HG03469 (cell line): Measurements from ENCODE around the gene QSOX1.

ENCODE experiments used
- ATAC-seq: cut with Tn5 transposase; IDR thresholded peaks from one replicate; pipeline ENCODE4 v1.9.1; 2021; ENCODE audit warnings: mild to moderate bottlenecking, moderate library complexity, moderate number of reproducible peaks; ENCODE audit not compliant: unreplicated experiment

QSOX1 gene

DNA sequence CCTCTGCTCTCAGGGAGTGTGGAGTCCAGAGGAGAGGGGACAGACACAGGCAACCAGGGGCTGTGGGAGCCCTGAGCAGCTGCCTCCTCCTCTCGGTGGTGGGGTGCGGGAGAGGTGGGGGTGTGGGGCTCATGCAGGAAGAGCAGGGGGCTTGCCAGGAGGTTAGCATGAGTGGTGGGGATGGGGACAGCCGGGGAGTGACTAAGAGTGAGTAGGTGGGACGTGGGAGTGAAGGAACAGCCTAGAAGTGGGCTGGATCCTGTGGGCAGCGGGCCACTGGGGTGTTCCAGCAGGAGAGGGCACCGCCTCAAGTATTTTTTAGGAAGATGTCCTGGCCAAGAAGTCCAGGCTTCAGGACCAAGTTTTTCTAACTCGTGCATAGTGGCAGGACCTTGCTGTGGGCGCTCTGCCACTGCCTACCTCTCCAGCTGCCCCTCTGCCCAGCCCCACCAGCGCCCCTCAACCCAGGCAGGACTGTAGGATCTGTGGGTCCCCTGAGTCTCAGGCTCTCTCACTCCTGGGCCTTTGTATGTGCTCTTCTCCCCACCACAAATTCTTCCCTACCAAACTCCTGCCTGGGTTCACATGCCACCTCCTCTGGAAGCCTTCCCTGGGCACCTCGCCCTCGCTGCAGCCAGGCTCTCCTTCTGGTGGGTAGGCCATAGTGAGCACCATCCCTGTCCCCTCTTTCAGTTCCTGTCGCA is 56.6 kb downstream of the QSOX1 start:
- ATAC-seq = no peak

DNA sequence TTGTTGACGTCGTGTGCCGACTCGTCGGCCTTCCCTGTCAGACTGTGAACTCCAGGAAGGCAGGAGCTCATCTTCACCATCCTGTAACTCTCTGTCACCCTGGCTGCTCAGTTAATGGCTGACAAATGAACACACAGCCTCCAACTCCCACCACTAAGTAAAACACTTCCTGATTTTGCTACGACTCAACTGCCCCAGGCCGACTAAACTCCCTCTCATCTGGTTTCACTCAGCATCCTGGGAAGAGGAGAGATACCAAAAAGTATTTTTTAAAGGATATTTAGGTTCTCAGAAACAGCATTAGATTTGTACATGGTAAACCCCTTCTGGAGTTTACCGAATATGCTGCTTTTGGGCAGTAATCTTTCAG is 57.2 kb downstream of the QSOX1 start:
- no peak for ATAC-seq

DNA sequence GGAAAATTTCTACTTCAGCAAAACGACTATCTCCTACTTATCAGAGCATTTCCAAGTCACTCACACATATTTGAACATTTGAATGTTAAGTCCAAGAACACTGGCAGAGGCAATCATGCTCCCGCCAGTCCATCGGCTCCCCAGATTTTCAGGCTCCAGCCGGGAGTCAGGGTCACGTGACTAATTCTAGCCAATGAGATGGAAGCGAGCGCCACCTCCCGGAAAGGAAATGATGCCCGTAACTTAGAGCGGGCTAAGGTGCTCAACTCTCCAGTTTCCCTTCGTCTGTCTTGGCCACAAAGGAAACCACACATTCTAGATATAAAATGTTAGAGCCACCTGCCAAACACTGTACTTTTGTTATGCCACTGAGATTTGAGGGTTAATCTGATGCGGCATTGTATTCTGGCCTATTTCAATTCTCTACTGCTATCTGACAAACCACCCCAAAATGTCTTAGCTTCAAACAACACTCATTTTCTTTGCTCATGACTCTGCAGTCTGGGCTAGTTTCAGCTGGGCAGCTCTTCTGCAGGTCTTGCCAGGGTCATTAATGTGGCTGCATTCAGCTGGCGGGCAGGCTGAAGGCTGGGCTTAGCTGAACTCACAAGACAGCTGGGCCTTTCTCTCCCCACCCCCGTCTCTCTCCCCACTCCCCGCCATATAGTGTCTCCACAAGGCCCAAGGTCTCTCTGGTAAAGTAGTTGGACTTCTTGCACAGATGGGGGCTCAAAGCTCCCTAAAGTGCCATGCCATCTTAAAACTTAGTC is 58.9 kb downstream of the QSOX1 start:
- no peak for ATAC-seq

DNA sequence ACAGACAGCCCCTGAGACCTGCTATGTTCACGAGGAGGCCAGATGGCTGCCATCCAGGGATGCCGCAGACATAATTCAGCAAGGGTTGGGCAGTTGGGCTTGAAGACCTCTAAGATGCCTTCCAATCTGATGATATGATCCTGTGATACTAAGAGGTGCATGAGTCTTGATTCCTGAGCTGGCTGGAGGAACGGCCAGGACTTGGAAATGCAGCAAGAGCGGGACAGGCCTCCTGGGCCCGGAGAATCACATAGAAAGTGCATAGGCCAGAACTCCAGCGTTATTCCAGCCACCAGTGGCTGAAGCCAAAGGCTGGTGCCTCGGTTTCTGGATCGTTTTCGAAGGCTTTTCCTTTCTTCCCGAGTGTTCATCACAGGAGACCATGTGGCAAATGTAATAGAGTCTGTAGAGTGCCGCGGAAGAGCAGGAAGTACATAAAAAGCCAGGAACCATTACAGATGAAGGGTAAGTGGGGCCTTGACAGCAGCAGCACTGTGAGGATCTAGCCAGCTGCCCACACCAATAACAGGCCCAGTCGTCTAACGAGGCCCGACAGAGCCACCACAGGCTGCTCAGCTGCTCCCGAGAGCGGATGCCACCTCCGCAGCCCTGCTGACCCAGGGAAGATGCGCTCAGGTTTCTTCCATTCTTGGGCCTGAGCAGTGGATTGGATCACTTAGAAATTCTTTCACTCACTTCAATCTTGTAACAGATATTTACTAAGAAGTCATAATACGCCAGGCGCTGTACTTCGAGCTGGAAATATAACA is 61.4 kb downstream of the QSOX1 start:
- ATAC-seq = no peak

DNA sequence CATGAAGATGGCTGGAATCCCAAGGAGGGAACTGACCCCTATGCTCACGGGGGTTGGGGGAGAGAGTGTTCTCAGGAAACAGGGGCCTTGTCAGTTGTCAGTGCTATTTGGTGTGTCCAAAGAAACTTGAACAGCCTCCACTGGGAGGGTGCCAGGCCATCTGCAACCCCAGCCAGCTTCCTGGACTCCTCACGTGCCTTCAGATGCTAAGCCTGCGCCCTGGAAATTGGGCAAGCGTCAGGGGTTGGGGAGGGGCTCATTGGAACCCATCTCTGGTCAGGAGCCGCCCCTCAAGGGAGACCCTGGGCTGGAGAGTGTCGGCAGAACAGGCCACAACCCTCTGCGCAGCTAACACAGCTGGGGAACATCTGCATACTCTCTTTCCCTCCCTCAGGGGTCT is 62.3 kb downstream of the QSOX1 start:
- no peak for ATAC-seq

DNA sequence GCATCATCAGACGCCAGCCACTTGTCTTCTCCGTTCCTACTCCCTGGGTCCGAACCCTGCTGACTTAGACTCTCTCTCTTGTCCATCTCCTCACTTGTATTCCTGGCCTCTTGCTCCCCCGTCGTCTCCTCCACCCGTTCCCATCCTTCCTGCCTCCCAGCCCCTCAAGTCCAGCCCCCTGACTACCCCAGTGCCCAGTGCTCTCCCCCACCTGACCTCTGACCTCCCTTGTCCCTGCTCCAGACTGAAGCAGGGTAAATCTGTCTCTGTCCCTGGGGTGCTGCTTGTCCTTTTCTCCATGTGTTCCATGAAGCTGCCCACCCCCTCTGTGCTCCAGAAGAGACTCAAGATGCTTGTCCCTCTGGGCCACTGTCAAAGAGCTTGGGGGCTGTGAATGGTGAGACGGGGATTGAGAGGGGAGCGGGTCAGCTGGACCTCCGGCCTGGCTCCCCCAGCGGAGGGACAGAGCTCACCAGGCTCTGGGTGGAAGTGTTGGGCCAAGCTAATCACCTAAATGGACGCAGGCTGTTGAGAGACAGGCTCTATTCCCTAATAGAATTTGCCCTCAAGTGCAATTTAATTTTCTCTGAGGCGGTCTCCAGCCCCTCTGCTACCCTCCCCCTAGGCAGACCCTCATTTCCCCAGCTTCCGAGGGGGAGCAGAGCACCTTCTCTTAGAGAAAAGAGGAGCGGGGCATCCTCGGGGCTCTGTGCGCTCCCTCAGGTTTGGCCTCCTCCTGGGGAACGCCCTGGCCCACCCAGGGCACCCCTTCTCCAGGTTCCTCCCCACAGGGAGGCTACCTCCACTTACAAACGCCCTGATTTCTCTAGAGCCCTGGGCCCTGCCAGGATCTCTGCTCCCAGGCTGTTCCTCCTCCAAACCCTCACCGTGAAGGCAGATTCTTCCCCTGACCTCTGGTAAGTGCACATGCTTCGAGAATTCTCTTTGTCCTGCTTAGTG is 64.4 kb downstream of the QSOX1 start:
- no peak for ATAC-seq

DNA sequence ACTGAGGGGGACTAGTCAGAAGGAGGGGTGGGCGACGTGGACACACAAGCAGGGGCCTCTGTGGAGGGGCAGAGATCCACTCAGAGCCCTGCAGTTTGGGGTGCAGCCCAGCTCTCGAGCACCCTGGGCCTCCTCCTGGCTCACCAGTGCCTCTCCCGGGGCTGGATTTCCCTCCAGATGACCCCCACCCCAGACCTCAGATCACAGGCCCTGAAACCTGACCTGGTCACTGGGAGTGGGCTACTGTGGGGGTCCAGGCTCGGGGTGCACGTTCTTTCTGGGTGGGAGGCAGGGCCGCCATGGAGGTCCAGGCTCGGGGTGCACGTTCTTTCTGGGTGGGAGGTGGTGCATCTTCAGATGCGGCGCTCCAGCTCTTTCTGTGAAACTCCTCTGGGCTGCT is 65.1 kb downstream of the QSOX1 start:
- ATAC-seq = no peak

DNA sequence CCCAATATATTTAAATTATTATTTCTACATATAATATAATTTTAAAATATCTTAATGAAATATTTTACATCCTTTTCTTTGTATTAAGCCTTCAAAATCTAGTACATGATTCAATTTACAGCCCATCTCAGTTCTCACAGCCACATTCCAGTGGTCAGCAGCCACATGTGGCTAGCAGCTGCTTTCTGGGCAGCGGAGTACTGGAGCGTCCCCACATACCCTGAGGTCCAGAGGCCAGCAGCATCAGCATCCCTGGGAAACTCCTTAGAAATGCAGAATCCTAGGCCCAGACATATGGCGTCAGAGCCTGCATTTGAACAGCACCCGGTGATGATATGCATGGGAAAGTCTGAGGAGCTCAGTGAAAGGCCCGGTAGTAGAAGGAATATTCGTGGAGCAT is 66.8 kb downstream of the QSOX1 start:
- no peak for ATAC-seq

DNA sequence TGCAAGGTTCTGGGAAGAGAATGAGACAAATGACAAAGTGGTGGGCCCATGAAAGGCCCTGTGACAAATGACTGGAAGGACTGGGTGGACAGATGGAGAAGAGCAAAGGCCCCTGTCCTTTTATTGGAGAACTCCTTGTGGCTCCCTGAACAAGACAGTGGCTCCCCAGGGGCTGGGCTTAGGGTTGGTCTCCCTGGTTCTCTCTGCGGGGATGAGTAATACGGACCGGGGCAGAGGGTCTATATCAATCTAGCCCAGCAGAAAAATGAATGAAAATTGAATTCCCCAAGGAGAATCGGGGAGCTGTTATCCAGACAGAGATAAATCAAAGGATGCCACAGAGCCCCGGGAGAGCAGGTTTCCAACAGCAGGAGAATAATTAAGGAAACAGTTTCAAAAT is 70.2 kb downstream of the QSOX1 start:
- ATAC-seq = no peak

DNA sequence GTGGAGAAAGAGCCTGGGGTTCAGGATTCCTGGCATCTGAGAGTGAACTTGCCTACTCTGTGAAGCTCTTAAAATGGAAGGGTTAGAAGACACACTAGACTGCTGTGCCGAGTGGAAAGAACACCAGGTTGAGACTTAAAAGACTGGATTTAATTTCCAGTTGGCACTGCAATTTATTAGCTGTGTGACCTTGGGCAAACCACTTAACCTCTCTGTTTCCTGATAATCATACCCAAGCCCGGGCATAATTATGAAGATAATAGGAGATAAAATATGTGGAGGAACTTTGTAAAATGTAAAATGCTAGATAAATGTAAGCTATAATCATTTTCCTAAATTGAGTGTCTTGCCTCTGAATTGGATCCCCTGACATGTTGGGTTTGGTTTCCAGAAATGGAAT is 70.7 kb downstream of the QSOX1 start:
- ATAC-seq = no peak

DNA sequence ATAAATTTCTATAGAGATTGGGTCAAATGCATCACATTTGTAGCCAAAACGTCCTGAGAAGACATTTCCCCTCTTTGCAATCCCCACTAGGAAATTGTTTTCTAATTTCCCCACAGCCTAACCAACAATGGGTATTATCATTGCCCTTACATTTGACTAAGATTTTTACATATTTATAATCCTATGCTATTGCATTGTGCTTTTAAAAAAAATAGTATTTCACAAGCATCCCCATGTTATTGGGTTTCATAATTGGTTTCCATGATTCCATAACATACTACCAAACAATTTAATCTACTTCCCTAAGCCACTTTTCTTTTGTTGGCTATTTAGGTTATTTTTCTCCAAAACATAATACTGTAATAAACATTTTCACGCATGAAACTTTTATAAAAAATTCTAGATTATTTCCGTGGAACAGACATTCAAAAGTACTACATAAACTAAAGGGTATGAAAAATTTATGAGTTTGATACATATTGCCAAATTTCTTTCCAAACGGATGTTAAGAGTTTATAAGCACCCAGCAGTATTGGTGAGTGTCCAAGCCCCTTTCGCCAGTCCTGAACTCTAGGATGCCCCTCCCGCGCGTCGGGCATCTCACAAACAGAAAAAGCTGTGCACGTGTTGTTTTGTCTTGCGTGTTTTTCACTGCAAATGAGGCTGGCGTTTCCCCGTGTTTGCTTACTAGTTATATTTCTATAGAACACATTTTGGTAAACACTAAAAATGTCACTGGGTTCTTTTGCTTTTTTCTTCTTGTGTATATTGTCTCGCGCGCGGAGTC is 73.4 kb downstream of the QSOX1 start:
- no peak for ATAC-seq

DNA sequence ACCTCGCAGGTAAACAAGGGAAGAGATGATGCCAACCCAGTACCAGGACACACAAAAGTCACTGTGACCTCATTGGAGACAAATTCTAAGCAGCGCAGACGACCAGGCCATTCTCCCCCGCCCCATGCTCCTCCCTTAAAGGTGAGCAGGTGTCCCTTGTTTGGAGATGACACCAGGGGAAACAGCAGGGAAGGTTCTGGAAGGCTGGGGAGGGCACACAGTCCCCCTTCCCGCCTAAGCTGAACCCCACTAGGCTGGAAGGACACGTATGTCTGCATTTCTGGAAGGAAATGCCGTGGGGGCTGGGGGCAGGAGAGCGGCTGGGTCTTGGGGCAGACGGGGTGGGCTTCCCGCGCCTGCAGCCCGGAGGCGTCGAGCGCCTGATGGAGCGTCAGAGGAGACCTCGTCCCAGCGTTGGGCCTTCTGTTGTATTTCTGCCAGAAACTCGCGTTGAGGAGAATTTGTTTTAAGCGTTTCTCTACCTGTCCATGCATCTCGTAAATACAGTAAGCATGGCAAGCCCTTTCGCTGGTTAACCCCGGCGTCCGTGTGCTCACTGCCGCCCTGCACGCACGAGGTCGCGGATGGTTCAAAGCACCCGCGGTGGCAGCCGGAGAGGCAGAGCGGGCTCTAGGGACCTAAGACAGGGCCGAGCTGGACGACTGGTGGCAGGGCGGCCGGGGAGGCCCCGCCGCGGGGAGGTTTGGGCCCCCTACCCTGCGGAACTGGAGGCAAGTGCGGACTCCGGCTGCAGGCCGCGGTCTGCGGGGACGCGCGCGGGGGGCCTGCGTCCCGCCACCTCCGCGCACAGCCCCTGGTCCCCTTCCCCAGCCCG is 74.2 kb downstream of the QSOX1 start:
- no peak for ATAC-seq

DNA sequence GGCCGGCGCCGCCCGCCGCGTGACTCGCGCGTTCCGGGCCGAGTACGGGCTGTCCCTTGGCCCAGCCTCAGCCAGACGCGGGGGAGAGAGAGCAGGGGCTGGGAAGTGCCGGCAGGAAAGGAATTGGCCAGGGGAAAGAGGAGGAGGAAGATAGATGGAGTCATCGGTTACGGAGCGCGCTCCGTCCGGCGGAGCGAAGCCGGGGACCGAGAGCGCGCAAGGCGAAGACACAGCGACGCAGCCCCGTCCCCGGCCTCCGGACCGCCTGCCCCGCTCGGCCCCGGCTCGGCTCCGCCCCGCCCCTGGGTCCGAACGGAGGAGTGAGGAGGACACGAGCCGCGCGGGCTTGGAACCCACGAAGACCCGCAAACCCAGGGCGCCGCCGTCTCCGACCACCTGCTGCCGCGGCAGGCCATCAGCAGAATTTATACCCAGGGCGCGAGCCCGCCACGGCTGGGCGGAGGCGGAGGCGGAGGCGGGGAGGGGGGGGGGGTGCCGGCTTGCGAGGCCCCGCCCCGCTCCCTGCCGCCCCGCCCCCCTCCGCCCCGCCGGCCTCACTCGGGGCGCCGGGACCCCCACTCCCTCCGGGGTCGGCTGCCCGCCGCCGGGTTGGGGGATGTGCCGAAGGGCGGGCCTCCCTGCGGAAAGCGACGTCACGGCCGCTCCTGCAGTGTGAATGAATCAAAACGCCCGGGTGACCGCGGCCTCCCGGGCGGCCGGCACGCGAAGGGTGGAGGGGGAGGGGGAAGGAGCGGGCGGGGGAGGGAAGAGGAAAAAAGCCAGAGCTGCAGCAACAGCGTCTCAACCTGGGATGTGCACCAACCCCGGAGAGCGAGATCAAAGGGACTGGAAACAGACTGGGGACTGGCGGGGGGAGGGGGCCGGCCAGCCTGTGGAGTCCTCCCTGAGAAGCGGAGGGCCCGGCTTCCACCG is 75.1 kb downstream of the QSOX1 start, which contains the start of gene LHX4:
TSS of gene LHX4 (plus strand) at position 782 of the 933 bp plus-strand sequence. CDS start 266 bp downstream, outside the sequence.
- ATAC-seq = no peak

DNA sequence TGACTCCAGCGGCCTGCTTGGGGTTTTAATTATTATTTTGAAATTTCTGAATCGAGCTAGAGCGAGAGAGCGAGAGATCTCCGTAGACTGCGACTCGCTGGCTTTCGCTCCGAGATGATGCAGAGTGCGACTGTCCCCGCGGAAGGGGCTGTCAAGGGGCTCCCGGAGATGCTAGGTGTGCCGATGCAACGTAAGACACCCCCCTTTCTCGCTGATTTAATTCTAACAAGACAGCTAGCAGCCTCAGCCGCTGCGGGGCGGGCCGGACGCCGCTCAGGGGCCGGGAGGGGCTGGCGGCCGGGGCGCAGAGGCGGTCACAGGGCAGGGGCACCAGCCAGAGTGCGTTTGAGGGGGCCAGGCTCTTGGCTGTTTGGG is 75.7 kb downstream of the QSOX1 start:
- ATAC-seq = no peak

DNA sequence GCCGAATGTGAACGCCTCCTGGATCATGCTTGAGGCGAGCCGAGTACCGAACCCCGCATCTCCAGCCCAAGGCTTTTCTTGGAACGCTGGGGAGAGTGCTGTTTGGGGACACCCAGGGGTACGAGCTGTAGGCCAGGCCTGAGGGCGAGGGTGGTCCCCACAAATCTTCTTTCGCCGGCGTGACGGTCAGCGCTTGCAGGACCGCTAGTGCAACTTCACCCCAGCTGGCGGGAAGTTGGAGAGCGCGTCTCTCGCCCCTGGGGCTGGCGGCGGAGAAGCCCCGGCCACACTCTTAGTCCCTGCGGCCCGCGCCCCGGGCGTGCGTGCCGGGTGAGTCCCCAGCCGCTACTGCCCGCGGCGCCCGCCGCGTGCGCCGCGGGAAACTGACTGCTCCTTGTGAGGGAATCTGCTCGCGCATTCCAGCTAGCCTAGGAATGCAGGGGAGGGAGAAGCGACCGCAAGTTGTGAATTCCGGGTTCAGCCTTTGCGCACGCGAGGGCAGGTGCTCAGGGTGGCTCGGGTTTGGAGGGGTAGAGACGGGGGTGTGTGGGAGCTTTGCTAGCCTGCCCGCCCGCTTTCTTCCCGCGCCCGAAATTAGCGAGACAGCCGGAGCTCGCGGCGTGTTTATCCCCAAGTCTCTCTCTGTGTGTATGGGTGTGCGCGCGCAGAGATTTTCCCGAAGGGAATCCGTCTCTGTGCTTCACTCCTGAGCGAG is 76.3 kb downstream of the QSOX1 start:
- no peak for ATAC-seq

DNA sequence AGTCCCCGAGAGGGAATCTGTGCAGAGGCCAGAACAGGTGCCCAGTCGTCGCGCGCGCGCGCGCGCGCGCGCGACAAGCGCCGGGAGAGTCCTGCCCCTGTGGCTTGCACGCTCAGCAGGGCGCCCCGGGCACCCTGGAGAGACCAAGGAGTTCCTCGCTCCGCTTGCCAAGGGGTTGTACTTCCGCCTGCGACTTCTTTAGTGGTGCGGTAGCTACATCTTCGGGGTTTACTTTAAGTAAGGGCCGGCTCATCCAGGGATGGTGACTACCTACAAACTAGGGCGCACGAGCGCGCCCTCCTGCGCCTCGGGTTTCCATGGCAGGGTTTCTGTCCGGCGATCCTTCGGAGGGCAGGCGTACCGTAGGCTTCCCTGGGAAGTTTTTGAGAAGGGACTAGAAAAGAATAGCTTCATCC is 76.8 kb downstream of the QSOX1 start:
- ATAC-seq = no peak

DNA sequence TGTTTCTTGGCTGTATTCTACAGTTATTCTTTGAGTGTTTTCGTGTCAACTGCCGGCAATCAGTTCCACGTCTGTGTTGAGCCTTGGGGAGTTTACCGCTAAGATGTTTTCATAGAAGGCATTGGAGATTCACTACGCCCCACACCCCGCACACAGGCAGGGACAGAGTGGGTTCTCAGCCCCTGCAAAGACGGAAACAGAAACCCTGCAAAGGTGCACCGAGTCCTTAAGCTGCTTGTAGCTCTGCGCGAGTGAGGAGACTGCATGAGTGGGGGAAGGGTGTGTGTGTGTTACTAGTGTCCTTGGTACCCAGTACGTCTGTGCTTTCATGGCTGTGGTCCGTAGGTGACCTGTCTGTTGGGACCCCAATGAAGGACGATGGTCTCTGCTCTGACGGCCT is 77.3 kb downstream of the QSOX1 start:
- ATAC-seq = no peak
